Islet precursor cell (in vitro differentiated cells): Measurements from ENCODE around the gene ZFR.
"Not testable (repeated sequence)": the region's sequence is repeated elsewhere in the genome, so short reads cannot be mapped to it uniquely, and the experiment has no call there.

ENCODE experiments used
- DNase-seq: peaks from one replicate; pipeline ENCODE4 v3.0.0-alpha.2; 2018

ZFR gene

GRCh38 chr5:32405507-32405906 is 39.0 kb downstream of the ZFR start:
- DNase-seq = no peak

GRCh38 chr5:32403760-32404159 is 40.8 kb downstream of the ZFR start:
- DNase-seq = no peak

- DNase-seq = no peak
Observed at GRCh38 chr5:32400401-32400800, 44.1 kb downstream of the ZFR start.

- DNase-seq = not testable (repeated sequence)
Observed at GRCh38 chr5:32398754-32399153, 45.8 kb downstream of the ZFR start.

- DNase-seq = no peak
Observed at GRCh38 chr5:32394981-32395380, 49.6 kb downstream of the ZFR start.

- no peak for DNase-seq
Observed at GRCh38 chr5:32392039-32392438, 52.5 kb downstream of the ZFR start.

GRCh38 chr5:32390819-32391591 is 53.5 kb downstream of the ZFR start:
- DNase-seq = no peak

- no peak for DNase-seq
Observed at GRCh38 chr5:32388432-32389129, 56.0 kb downstream of the ZFR start.

- no peak for DNase-seq
Observed at GRCh38 chr5:32387841-32388240, 56.7 kb downstream of the ZFR start.

- no peak for DNase-seq
Observed at GRCh38 chr5:32387211-32387610, 57.3 kb downstream of the ZFR start.

GRCh38 chr5:32384621-32385020 is 59.9 kb downstream of the ZFR start:
- no peak for DNase-seq

- no peak for DNase-seq
Observed at GRCh38 chr5:32383586-32383985, 61.0 kb downstream of the ZFR start.

GRCh38 chr5:32383065-32383464 is 61.5 kb downstream of the ZFR start:
- no peak for DNase-seq

- DNase-seq = no peak
Observed at GRCh38 chr5:32379421-32379820, 65.1 kb downstream of the ZFR start.

GRCh38 chr5:32378966-32379365 is 65.6 kb downstream of the ZFR start:
- no peak for DNase-seq

GRCh38 chr5:32369542-32370155 is 74.9 kb downstream of the ZFR start:
- no peak for DNase-seq

- no peak for DNase-seq
Observed at GRCh38 chr5:32369032-32369431, 75.5 kb downstream of the ZFR start.

GRCh38 chr5:32367271-32367670 is 77.3 kb downstream of the ZFR start:
- not testable (repeated sequence) for DNase-seq

- no peak for DNase-seq
Observed at GRCh38 chr5:32365623-32366022, 78.9 kb downstream of the ZFR start.

- no peak for DNase-seq
Observed at GRCh38 chr5:32363030-32363429, 81.5 kb downstream of the ZFR start.

- no peak for DNase-seq
Observed at GRCh38 chr5:32362527-32362926, 82.0 kb downstream of the ZFR start.

- DNase-seq = no peak
Observed at GRCh38 chr5:32360906-32361305, 83.6 kb downstream of the ZFR start.

GRCh38 chr5:32358611-32359010 is 85.9 kb downstream of the ZFR start:
- no peak for DNase-seq

GRCh38 chr5:32357658-32358057 is 86.9 kb downstream of the ZFR start:
- no peak for DNase-seq
